HepG2 (cell line): Measurements from ENCODE around the gene TBCD.

Experiments
- ARNT ChIP-seq: fragments of 450-650 bp; IDR thresholded peaks from 2 replicates; pipeline ENCODE4 v1.6.1; 2017
- EED ChIP-seq: sonication (generic); formaldehyde crosslinking; IDR thresholded peaks from 2 replicates; pipeline ENCODE4 v1.5.0; 2020; ENCODE audit warnings: mild to moderate bottlenecking, missing genetic modification reagents
- MZF1 ChIP-seq: sonication (generic); formaldehyde crosslinking; IDR thresholded peaks from 2 replicates; pipeline ENCODE4 v1.8.1; 2023; ENCODE audit warnings: mild to moderate bottlenecking, missing genetic modification reagents, borderline replicate concordance
- SIN3A ChIP-seq: IDR thresholded peaks from 2 replicates; pipeline ENCODE4 v1.6.1; 2011; ENCODE audit warnings: low read depth, mild to moderate bottlenecking, control low read depth, low read length, borderline replicate concordance
- SMC3 ChIP-seq: IDR thresholded peaks from 2 replicates; pipeline ENCODE4 v1.6.1; 2011; ENCODE audit warnings: low read length, improper control_type of control experiment
- SNAPC5 ChIP-seq: sonication (generic); formaldehyde crosslinking; IDR thresholded peaks from 2 replicates; pipeline ENCODE4 v1.8.1; 2023; ENCODE audit warnings: mild to moderate bottlenecking, missing genetic modification reagents, borderline replicate concordance
- SP2 ChIP-seq: sonication (generic); formaldehyde crosslinking; IDR thresholded peaks from 2 replicates; pipeline ENCODE4 v1.5.1; 2020; ENCODE audit warnings: mild to moderate bottlenecking, missing genetic modification reagents
- TFE3 ChIP-seq: IDR thresholded peaks from 2 replicates; pipeline ENCODE4 v1.6.1; 2016
- TP53 ChIP-seq: sonication (generic); formaldehyde crosslinking; conservative IDR thresholded peaks from 2 replicates; pipeline ENCODE4 v1.4.0; 2020; ENCODE audit warnings: missing genetic modification reagents
- ZNF10 ChIP-seq: sonication (generic); formaldehyde crosslinking; IDR thresholded peaks from 2 replicates; pipeline ENCODE4 v1.4.0; 2020; ENCODE audit warnings: mild to moderate bottlenecking, low read depth, missing genetic modification reagents, borderline replicate concordance
- ZNF12 ChIP-seq: sonication (generic); formaldehyde crosslinking; IDR thresholded peaks from 2 replicates; pipeline ENCODE4 v1.5.0; 2020; ENCODE audit warnings: missing genetic modification reagents
- ZNF782 ChIP-seq: sonication (generic); formaldehyde crosslinking; IDR thresholded peaks from 2 replicates; pipeline ENCODE4 v1.4.0; 2020; ENCODE audit warnings: missing genetic modification reagents, mild to moderate bottlenecking, borderline replicate concordance

- TF ChIP-seq SNAPC5 (no peak), EED (CRISPR knock-in tag) (no peak), SP2 (CRISPR knock-in tag) (no peak), ZNF12 (no peak), ZNF782 (CRISPR knock-in tag) (no peak), ARNT (no peak), TP53 (CRISPR knock-in tag) (no peak), SMC3 (no peak), SIN3A (no peak), MZF1 (CRISPR knock-in tag) (no peak), ZNF10 (no peak), TFE3 (no peak)
Observed at GRCh38 chr17:82813299-82814051, 61.6 kb downstream of the TBCD start.
